ENCODE measurements around the gene DUSP16.

DUSP16 gene

GRCh38 chr12:12542964-12543363 is 19.7 kb downstream of the DUSP16 start:
- no CpG with 5 or more reads among the region's 4 CpGs for WGBS, 2 donors (ENCODE audit: extremely low coverage in 2 of 2, insufficient read length in 2 of 2, insufficient replicate concordance in 1 of 2)
- no peak for DNase-seq (ENCODE audit: low spot score)
- no peak overlapping the region for H3K4ac ChIP-seq (ENCODE audit: low read length)
- H3K27ac ChIP-seq (replicated peaks; ENCODE audit: low read length): no peak overlapping the region
- no peak overlapping the region for H3K9ac ChIP-seq (ENCODE audit: low read depth, low read length, poor library complexity)
- H2BK5ac ChIP-seq (ENCODE audit: low read length): no peak overlapping the region
- no peak overlapping the region for H4K8ac ChIP-seq (ENCODE audit: low read depth, low read length)
- no peak overlapping the region for H2AFZ ChIP-seq (ENCODE audit: low read length)
- H3K14ac ChIP-seq (ENCODE audit: low read length): no peak overlapping the region
- H3K4me1 ChIP-seq (ENCODE audit: control insufficient read depth in 2 of 2, insufficient read depth in 1 of 2, low read depth in 1 of 2, low read length in 2 of 2): no peaks in the 10 kb centered on the region
- no peak overlapping the region for H3K4me3 ChIP-seq (ENCODE audit: low read length in 2 of 2)
- H3K4me2 ChIP-seq (ENCODE audit: insufficient read depth, low read length, poor library complexity, severe bottlenecking): no peak overlapping the region
- H4K91ac ChIP-seq (ENCODE audit: low read depth, low read length, poor library complexity): no peak overlapping the region
- H2BK120ac ChIP-seq (ENCODE audit: low read depth, low read length): no peak overlapping the region
- no peaks in the 10 kb centered on the region for H3K9me3 ChIP-seq (replicated peaks in 1 of 2; ENCODE audit: control insufficient read depth in 2 of 2, insufficient read depth in 1 of 2, low read depth in 1 of 2, low read length in 2 of 2)
- H2BK12ac ChIP-seq (ENCODE audit: low read length): no peak overlapping the region
- H3K23ac ChIP-seq (ENCODE audit: low read depth, low read length, poor library complexity): no peak overlapping the region
- H2BK15ac ChIP-seq (ENCODE audit: low read length): no peak overlapping the region
- no peaks in the 10 kb centered on the region for H3K79me1 ChIP-seq (ENCODE audit: low read depth, low read length)
- H3K18ac ChIP-seq (ENCODE audit: low read length): no peak overlapping the region
- H3K36me3 ChIP-seq (replicated peaks in 1 of 2; ENCODE audit: control insufficient read depth in 2 of 2, insufficient read depth in 2 of 2, low read length in 2 of 2): no peaks in the 10 kb centered on the region
- H2AK5ac ChIP-seq (ENCODE audit: low read depth, low read length): no peak overlapping the region
- no peaks in the 10 kb centered on the region for H3K27me3 ChIP-seq (ENCODE audit: control insufficient read depth in 3 of 3, insufficient read depth in 3 of 3, low read depth in 1 of 3, low read length in 3 of 3)

GRCh38 chr12:12542286-12542685 is 20.4 kb downstream of the DUSP16 start:
- Histone ChIP-seq H2AFZ (ENCODE audit: low read length) (no peak overlapping the region), H3K36me3 (replicated peaks in 1 of 2; ENCODE audit: control insufficient read depth in 2 of 2, insufficient read depth in 2 of 2, low read length in 2 of 2) (no peaks in the 10 kb centered on the region), H4K8ac (ENCODE audit: low read depth, low read length) (no peak overlapping the region), H2AK5ac (ENCODE audit: low read depth, low read length) (no peak overlapping the region), H2BK15ac (ENCODE audit: low read length) (no peak overlapping the region), H3K9ac (ENCODE audit: low read depth, low read length, poor library complexity) (no peak overlapping the region), H2BK12ac (ENCODE audit: low read length) (no peak overlapping the region), H3K4me1 (ENCODE audit: control insufficient read depth in 2 of 2, insufficient read depth in 1 of 2, low read depth in 1 of 2, low read length in 2 of 2) (no peaks in the 10 kb centered on the region), H3K79me1 (ENCODE audit: low read depth, low read length) (no peaks in the 10 kb centered on the region), H4K91ac (ENCODE audit: low read depth, low read length, poor library complexity) (no peak overlapping the region), H3K4me3 (ENCODE audit: low read length in 2 of 2) (no peak overlapping the region), H2BK5ac (ENCODE audit: low read length) (no peak overlapping the region), H3K27me3 (ENCODE audit: control insufficient read depth in 3 of 3, insufficient read depth in 3 of 3, low read depth in 1 of 3, low read length in 3 of 3) (no peaks in the 10 kb centered on the region), H3K4ac (ENCODE audit: low read length) (no peak overlapping the region), H3K18ac (ENCODE audit: low read length) (no peak overlapping the region), H3K9me3 (replicated peaks in 1 of 2; ENCODE audit: control insufficient read depth in 2 of 2, insufficient read depth in 1 of 2, low read depth in 1 of 2, low read length in 2 of 2) (no peaks in the 10 kb centered on the region), H3K4me2 (ENCODE audit: insufficient read depth, low read length, poor library complexity, severe bottlenecking) (no peak overlapping the region), H3K14ac (ENCODE audit: low read length) (no peak overlapping the region), H2BK120ac (ENCODE audit: low read depth, low read length) (no peak overlapping the region), H3K27ac (replicated peaks; ENCODE audit: low read length) (no peak overlapping the region), H3K23ac (ENCODE audit: low read depth, low read length, poor library complexity) (no peak overlapping the region)
- no peak for DNase-seq (ENCODE audit: low spot score)
- no CpG with 5 or more reads among the region's 5 CpGs for WGBS, 2 donors (ENCODE audit: extremely low coverage in 2 of 2, insufficient read length in 2 of 2, insufficient replicate concordance in 1 of 2)

GRCh38 chr12:12541782-12542181 is 20.9 kb downstream of the DUSP16 start:
- Histone ChIP-seq H3K27ac (replicated peaks; ENCODE audit: low read length) (no peak overlapping the region), H3K4ac (ENCODE audit: low read length) (no peak overlapping the region), H3K23ac (ENCODE audit: low read depth, low read length, poor library complexity) (no peak overlapping the region), H3K9ac (ENCODE audit: low read depth, low read length, poor library complexity) (no peak overlapping the region), H3K4me1 (ENCODE audit: control insufficient read depth in 2 of 2, insufficient read depth in 1 of 2, low read depth in 1 of 2, low read length in 2 of 2) (no peaks in the 10 kb centered on the region), H3K18ac (ENCODE audit: low read length) (no peak overlapping the region), H2BK12ac (ENCODE audit: low read length) (no peak overlapping the region), H2BK120ac (ENCODE audit: low read depth, low read length) (no peak overlapping the region), H2BK5ac (ENCODE audit: low read length) (no peak overlapping the region), H3K36me3 (replicated peaks in 1 of 2; ENCODE audit: control insufficient read depth in 2 of 2, insufficient read depth in 2 of 2, low read length in 2 of 2) (no peaks in the 10 kb centered on the region), H3K14ac (ENCODE audit: low read length) (no peak overlapping the region), H3K9me3 (replicated peaks in 1 of 2; ENCODE audit: control insufficient read depth in 2 of 2, insufficient read depth in 1 of 2, low read depth in 1 of 2, low read length in 2 of 2) (no peaks in the 10 kb centered on the region), H4K91ac (ENCODE audit: low read depth, low read length, poor library complexity) (no peak overlapping the region), H2BK15ac (ENCODE audit: low read length) (no peak overlapping the region), H2AK5ac (ENCODE audit: low read depth, low read length) (no peak overlapping the region), H2AFZ (ENCODE audit: low read length) (no peak overlapping the region), H3K27me3 (ENCODE audit: control insufficient read depth in 3 of 3, insufficient read depth in 3 of 3, low read depth in 1 of 3, low read length in 3 of 3) (no peaks in the 10 kb centered on the region), H3K4me3 (ENCODE audit: low read length in 2 of 2) (no peak overlapping the region), H3K4me2 (ENCODE audit: insufficient read depth, low read length, poor library complexity, severe bottlenecking) (no peak overlapping the region), H4K8ac (ENCODE audit: low read depth, low read length) (no peak overlapping the region), H3K79me1 (ENCODE audit: low read depth, low read length) (no peaks in the 10 kb centered on the region)
- no peak for DNase-seq (ENCODE audit: low spot score)
- no CpG with 5 or more reads among the region's 4 CpGs for WGBS, 2 donors (ENCODE audit: extremely low coverage in 2 of 2, insufficient read length in 2 of 2, insufficient replicate concordance in 1 of 2)

GRCh38 chr12:12540261-12541013 is 22.2 kb downstream of the DUSP16 start:
- H2AK5ac ChIP-seq (ENCODE audit: low read depth, low read length): no peak overlapping the region
- H3K4me3 ChIP-seq (ENCODE audit: low read length in 2 of 2): no peak overlapping the region
- no peak overlapping the region for H2BK5ac ChIP-seq (ENCODE audit: low read length)
- no peaks in the 10 kb centered on the region for H3K27me3 ChIP-seq (ENCODE audit: control insufficient read depth in 3 of 3, insufficient read depth in 3 of 3, low read depth in 1 of 3, low read length in 3 of 3)
- H3K36me3 ChIP-seq (replicated peaks in 1 of 2; ENCODE audit: control insufficient read depth in 2 of 2, insufficient read depth in 2 of 2, low read length in 2 of 2): no peaks in the 10 kb centered on the region
- no peak overlapping the region for H3K23ac ChIP-seq (ENCODE audit: low read depth, low read length, poor library complexity)
- no peaks in the 10 kb centered on the region for H3K9me3 ChIP-seq (replicated peaks in 1 of 2; ENCODE audit: control insufficient read depth in 2 of 2, insufficient read depth in 1 of 2, low read depth in 1 of 2, low read length in 2 of 2)
- no peak overlapping the region for H3K4me2 ChIP-seq (ENCODE audit: insufficient read depth, low read length, poor library complexity, severe bottlenecking)
- H2AFZ ChIP-seq (ENCODE audit: low read length): no peak overlapping the region
- no peak overlapping the region for H4K8ac ChIP-seq (ENCODE audit: low read depth, low read length)
- no peak overlapping the region for H3K4ac ChIP-seq (ENCODE audit: low read length)
- DNase-seq (ENCODE audit: low spot score): no peak
- no CpG with 5 or more reads among the region's 5 CpGs for WGBS, 2 donors (ENCODE audit: extremely low coverage in 2 of 2, insufficient read length in 2 of 2, insufficient replicate concordance in 1 of 2)
- H2BK120ac ChIP-seq (ENCODE audit: low read depth, low read length): no peak overlapping the region
- H3K79me1 ChIP-seq (ENCODE audit: low read depth, low read length): no peaks in the 10 kb centered on the region
- no peak overlapping the region for H3K27ac ChIP-seq (replicated peaks; ENCODE audit: low read length)
- no peak overlapping the region for H3K14ac ChIP-seq (ENCODE audit: low read length)
- H2BK15ac ChIP-seq (ENCODE audit: low read length): no peak overlapping the region
- no peak overlapping the region for H4K91ac ChIP-seq (ENCODE audit: low read depth, low read length, poor library complexity)
- H3K9ac ChIP-seq (ENCODE audit: low read depth, low read length, poor library complexity): no peak overlapping the region
- H3K4me1 ChIP-seq (ENCODE audit: control insufficient read depth in 2 of 2, insufficient read depth in 1 of 2, low read depth in 1 of 2, low read length in 2 of 2): no peaks in the 10 kb centered on the region
- H2BK12ac ChIP-seq (ENCODE audit: low read length): no peak overlapping the region
- H3K18ac ChIP-seq (ENCODE audit: low read length): no peak overlapping the region
